K562 (cell line): Measurements from ENCODE around the gene AP5M1.

Source experiments
- KAT7 ChIP-seq: sonication (generic); formaldehyde crosslinking; IDR thresholded peaks from 2 replicates; pipeline ENCODE4 v1.8.0; 2022; ENCODE audit warnings: missing genetic modification reagents, mild to moderate bottlenecking, borderline replicate concordance
- MITF ChIP-seq: IDR thresholded peaks from 2 replicates; pipeline ENCODE4 v1.6.1; 2014; ENCODE audit warnings: antibody characterized with exemption
- ZNF140 ChIP-seq: fragments of 250-450 bp; sonication (Bioruptor Pico); IDR thresholded peaks from 2 replicates; pipeline ENCODE4 v1.8.0; 2021; ENCODE audit warnings: moderate library complexity, mild to moderate bottlenecking, inconsistent platforms

- no peak for TF ChIP-seq MITF
- TF ChIP-seq KAT7 (CRISPR knock-in tag), result no peak
- no peak for TF ChIP-seq ZNF140 (CRISPR knock-in tag)
Observed at GRCh38 chr14:57262117-57262516, 6.7 kb upstream of the AP5M1 start.
